Measurements from ENCODE around the gene RGR.

- no peak for TF ChIP-seq CTCF (conservative IDR thresholded peaks at IDR 0.05 in 1 of 2, IDR thresholded peaks at IDR 0.05 in 1 of 2; ENCODE audit: extremely low read depth in 1 of 2, insufficient read depth in 1 of 2, low read depth in 1 of 2, low read length in 2 of 2)
- TF ChIP-seq EZH2 (IDR thresholded peaks at IDR 0.05; ENCODE audit: borderline replicate concordance, low read length): no peak
These were observed 30.7 kb upstream of the RGR start for GRCh38 chr10:84214046-84214572.
